ENCODE results near the gene NFIA. TPM values are rescaled to one million over a fixed set of nuclear protein-coding genes. Genes with fewer than 3 reads are reported as not detected.

The NFIA gene
- total RNA-seq, 4 donors from 2014 or later = 68.2 to 172 (median 101) TPM

- TF ChIP-seq CTCF (IDR thresholded peaks at IDR 0.05; ENCODE audit: low read depth) = no peak
Observed at GRCh38 chr1:61300899-61301298, 218.5 kb downstream of the NFIA start.

GRCh38 chr1:61301824-61302657 lies 219.7 kb downstream of the NFIA start:
- TF ChIP-seq CTCF (IDR thresholded peaks at IDR 0.05; ENCODE audit: low read depth) = no peak

GRCh38 chr1:61307422-61308142 lies 225.2 kb downstream of the NFIA start:
- no peak for TF ChIP-seq CTCF (IDR thresholded peaks at IDR 0.05; ENCODE audit: low read depth)

- TF ChIP-seq CTCF (IDR thresholded peaks at IDR 0.05; ENCODE audit: low read depth) = no peak
Observed at GRCh38 chr1:61310057-61310456, 227.7 kb downstream of the NFIA start.

GRCh38 chr1:61310538-61310937 lies 228.2 kb downstream of the NFIA start:
- no peak for TF ChIP-seq CTCF (IDR thresholded peaks at IDR 0.05; ENCODE audit: low read depth)

GRCh38 chr1:61313906-61314422 lies 231.6 kb downstream of the NFIA start:
- no peak for TF ChIP-seq CTCF (IDR thresholded peaks at IDR 0.05; ENCODE audit: low read depth)

GRCh38 chr1:61315011-61315410 lies 232.7 kb downstream of the NFIA start:
- no peak for TF ChIP-seq CTCF (IDR thresholded peaks at IDR 0.05; ENCODE audit: low read depth)

Data from subcutaneous adipose tissue (tissue), 4 donors.